HCT116 (cell line): ENCODE measurements around the gene CFL1. TPM values are rescaled to one million over a fixed set of nuclear protein-coding genes. Genes with fewer than 3 reads are reported as not detected.

Source experiments
- ATAC-seq: fragments of 200-7000 bp; cut with Tn5 transposase; 2 replicates; pipeline ENCODE4 v1.9.1; 2020; ENCODE audit warnings: mild to moderate bottlenecking, moderate library complexity
- BruUV-seq: library from RNA; stranded (reverse); fragments of 400-500 nt; replicated peaks from 2 replicates; lab custom pipeline; 2021; lab: Mats Ljungman, UMichigan
- CTCF ChIA-PET: fragments of 300-600 bp; sonication (Branson Sonifier 250); formaldehyde crosslinking; loops from one replicate; lab custom pipeline; 2021; ENCODE audit warnings: antibody characterized with exemption; lab: Charles Lee
- POLR2A ChIA-PET: fragments of 300-600, 350-600 bp; sonication (Branson Sonifier 250); formaldehyde crosslinking; loops from one replicate; lab custom pipeline; 2021; ENCODE audit warnings: antibody characterized with exemption; lab: Charles Lee
- RAD21 ChIA-PET, 2 experiments: fragments of 300-600 bp; sonication (Branson Sonifier 250); formaldehyde crosslinking; loops; one replicate each; lab custom pipeline; 2023; ENCODE audit warnings: low total read pairs in 2 of 2; ENCODE audit not compliant: uncharacterized antibody in 2 of 2, unreplicated experiment in 2 of 2, low non-redundant PET in 1 of 2; lab: Charles Lee
- DNase-seq: peaks from one replicate; pipeline ENCODE4 v3.0.0-alpha.2; 2010; ENCODE audit warnings: low read depth, low spot score
- H2AFZ ChIP-seq: fragments of 200-600 bp; shearing (Covaris generic), sonication (generic); 2 replicates; pipeline ENCODE4 v1.6.1; 2017; ENCODE audit warnings: low read depth, mixed run types, mixed read lengths, antibody characterized with exemption, low read length; ENCODE audit not compliant: poor library complexity, severe bottlenecking
- H3K27ac ChIP-seq: 2 replicates; pipeline ENCODE4 v1.5.1; 2012; ENCODE audit warnings: low read depth, low read length
- H3K27me3 ChIP-seq: fragments of 200-600 bp; sonication (generic); 2 replicates; pipeline ENCODE4 v1.6.1; 2016; ENCODE audit warnings: mixed run types, low read length, mixed read lengths; ENCODE audit not compliant: insufficient read depth
- H3K36me3 ChIP-seq, 2 experiments: fragments of 200-500 bp in 1 of 2; fragments of 200-600 bp in 1 of 2; sonication (Bioruptor generic) in 1 of 2; sonication (generic) in 1 of 2; 2 replicates each; pipeline versions ENCODE4 v1.5.1 to v1.6.1; 2014 to 2016; ENCODE audit warnings: low read length in 2 of 2, inconsistent platforms in 1 of 2, mixed read lengths in 1 of 2, mixed run types in 1 of 2; ENCODE audit not compliant: insufficient read depth in 2 of 2, control insufficient read depth in 1 of 2
- H3K4me1 ChIP-seq, 2 experiments: fragments of 200-600 bp in 1 of 2; sonication (generic) in 1 of 2; 2 replicates each; pipeline versions ENCODE4 v1.5.1 to v1.6.1; 2012 to 2017; ENCODE audit warnings: low read length in 2 of 2, inconsistent platforms in 1 of 2, mild to moderate bottlenecking in 1 of 2, mixed read lengths in 1 of 2, mixed run types in 1 of 2, moderate library complexity in 1 of 2; ENCODE audit not compliant: insufficient read depth in 2 of 2, control insufficient read depth in 1 of 2
- H3K4me2 ChIP-seq: fragments of 200-600 bp; sonication (generic); 2 replicates; pipeline ENCODE4 v1.6.1; 2017; ENCODE audit warnings: mixed run types, low read length, mixed read lengths
- H3K4me3 ChIP-seq, 2 experiments: fragments of 200-600 bp in 1 of 2; sonication (generic) in 1 of 2; replicated peaks in 1 of 2; 2 replicates each; pipeline ENCODE4 v1.5.1; 2011 to 2016; ENCODE audit warnings: low read length in 2 of 2, control low read depth in 1 of 2, low read depth in 1 of 2, mild to moderate bottlenecking in 1 of 2, mixed read lengths in 1 of 2, mixed run types in 1 of 2
- H3K79me2 ChIP-seq: fragments of 200-600 bp; sonication (generic); 2 replicates; pipeline ENCODE4 v1.6.1; 2017; ENCODE audit warnings: mild to moderate bottlenecking, mixed run types, low read length, moderate library complexity, mixed read lengths; ENCODE audit not compliant: insufficient read depth
- H3K9ac ChIP-seq: fragments of 200-600 bp; sonication (generic); 2 replicates; pipeline ENCODE4 v1.6.1; 2016; ENCODE audit warnings: low read length, mixed read lengths
- H3K9me2 ChIP-seq: fragments of 200-600 bp; sonication (generic), shearing (Covaris generic); 2 replicates; pipeline ENCODE4 v1.6.1; 2017; ENCODE audit warnings: mixed run types, mild to moderate bottlenecking, moderate library complexity; ENCODE audit not compliant: insufficient read depth
- H3K9me3 ChIP-seq, 2 experiments: fragments of 200-500 bp in 1 of 2; fragments of 200-600 bp in 1 of 2; sonication (Bioruptor generic) in 1 of 2; sonication (generic) in 1 of 2; 2 replicates each; pipeline ENCODE4 v1.6.1; 2014 to 2017; ENCODE audit warnings: low read length in 2 of 2, mixed read lengths in 2 of 2, inconsistent platforms in 1 of 2, low read depth in 1 of 2, mild to moderate bottlenecking in 1 of 2, mixed run types in 1 of 2, moderate library complexity in 1 of 2; ENCODE audit not compliant: control insufficient read depth in 1 of 2, insufficient read depth in 1 of 2
- H4K20me1 ChIP-seq: fragments of 200-600 bp; sonication (generic), shearing (Covaris generic); 2 replicates; pipeline ENCODE4 v1.6.1; 2017; ENCODE audit warnings: mixed run types, mild to moderate bottlenecking, moderate library complexity; ENCODE audit not compliant: insufficient read depth
- ATF3 ChIP-seq: IDR thresholded peaks from 2 replicates; pipeline ENCODE4 v1.6.1; 2012
- CBX3 ChIP-seq: IDR thresholded peaks from 2 replicates; pipeline ENCODE4 v1.6.1; 2012; ENCODE audit warnings: low read depth
- CTCF ChIP-seq, 3 experiments: fragments of 200-600 bp in 1 of 3; sonication (generic) in 1 of 3; IDR thresholded peaks in 2 of 3; conservative IDR thresholded peaks in 1 of 3; 2 replicates each; pipeline ENCODE4 v1.5.1; 2012 to 2017; ENCODE audit warnings: low read depth in 2 of 3, low read length in 2 of 3, antibody characterized with exemption in 1 of 3, borderline replicate concordance in 1 of 3, control low read depth in 1 of 3, mild to moderate bottlenecking in 1 of 3, mixed read lengths in 1 of 3, mixed run types in 1 of 3, moderate library complexity in 1 of 3; ENCODE audit not compliant: insufficient read depth in 1 of 3
- EGR1 ChIP-seq: IDR thresholded peaks from 2 replicates; pipeline ENCODE4 v1.6.1; 2012; ENCODE audit warnings: low read depth
- EZH2 ChIP-seq: fragments of 200-600 bp; sonication (generic); IDR thresholded peaks from 2 replicates; pipeline ENCODE4 v1.6.1; 2017; ENCODE audit warnings: antibody characterized with exemption, mixed run types
- EZH2phosphoT487 ChIP-seq: fragments of 200-600 bp; IDR thresholded peaks from 2 replicates; pipeline ENCODE4 v1.6.1; 2018; ENCODE audit warnings: antibody characterized with exemption, borderline replicate concordance
- JUND ChIP-seq: IDR thresholded peaks from 2 replicates; pipeline ENCODE4 v1.6.1; 2012
- MAX ChIP-seq: IDR thresholded peaks from 2 replicates; pipeline ENCODE4 v1.6.1; 2012
- POLR2A ChIP-seq: IDR thresholded peaks from 2 replicates; pipeline ENCODE4 v1.7.0; 2011; ENCODE audit warnings: borderline replicate concordance; ENCODE audit not compliant: insufficient read depth, insufficient read length; ENCODE audit errors: extremely low read depth
- SIN3A ChIP-seq: IDR thresholded peaks from 2 replicates; pipeline ENCODE4 v1.6.1; 2012; ENCODE audit warnings: low read depth
- SP1 ChIP-seq: IDR thresholded peaks from 2 replicates; pipeline ENCODE4 v1.6.1; 2012; ENCODE audit warnings: low read depth
- SRF ChIP-seq: IDR thresholded peaks from 2 replicates; pipeline ENCODE4 v1.6.1; 2012; ENCODE audit warnings: low read depth
- TCF7L2 ChIP-seq: IDR thresholded peaks from 2 replicates; pipeline ENCODE4 v1.7.0; 2011; ENCODE audit warnings: borderline replicate concordance, inconsistent platforms; ENCODE audit not compliant: insufficient read depth, insufficient read length; ENCODE audit errors: extremely low read depth
- YY1 ChIP-seq: IDR thresholded peaks from 2 replicates; pipeline ENCODE4 v1.6.1; 2011; ENCODE audit warnings: low read length, low read depth, moderate library complexity, mild to moderate bottlenecking; ENCODE audit not compliant: insufficient replicate concordance; ENCODE audit errors: extremely low read depth
- ZBTB33 ChIP-seq: IDR thresholded peaks from 2 replicates; pipeline ENCODE4 v1.6.1; 2011; ENCODE audit warnings: mild to moderate bottlenecking, low read length, moderate library complexity; ENCODE audit not compliant: insufficient replicate concordance; ENCODE audit errors: extremely low read depth
- ZFX ChIP-seq: fragments of 450-650 bp; IDR thresholded peaks from 2 replicates; pipeline ENCODE4 v1.6.1; 2017
- ZNF274 ChIP-seq: fragments of 200-500 bp; sonication (Bioruptor generic); IDR thresholded peaks from 2 replicates; pipeline ENCODE4 v1.6.1; 2014; ENCODE audit warnings: mild to moderate bottlenecking, low read depth, low read length, inconsistent platforms
- intact Hi-C: fragments of 100-400 bp; cut with micrococcal nuclease; formaldehyde crosslinking; loops from 2 replicates; pipeline ENCODE4 v1.10.0; 2022
- total RNA-seq: library from RNA; stranded (reverse); gene quantifications from one replicate; pipeline ENCODE4 v1.2.1, GENCODE V29; 2021; ENCODE audit not compliant: unreplicated experiment

Gene CFL1
- total RNA-seq, 1 experiment from 2014 or later = 1,270 TPM

- no peak overlapping the region for H2AFZ ChIP-seq
- H3K4me1 ChIP-seq = peaks cover 10 to 13% of the 10 kb centered on the region in 2 experiments; a peak in 3 of 4 replicates
- CTCF ChIA-PET = interaction anchor here (2.1 kb wide), 1 partner anchor 10 kb away, joined by 12 read pairs; the partner anchor contains the start of gene MUS81
- no peaks in the 10 kb centered on the region for H3K79me2 ChIP-seq
- H3K9me2 ChIP-seq = no peaks in the 10 kb centered on the region
- H4K20me1 ChIP-seq = no peaks in the 10 kb centered on the region
- TF ChIP-seq EZH2phosphoT487 (no peak), CBX3 (no peak), CTCF (IDR thresholded peaks at IDR 0.05 in 2 of 3, conservative IDR thresholded peaks at IDR 0.05 in 1 of 3; ENCODE audit: borderline replicate concordance in 1 of 3, insufficient read depth in 1 of 3, low read depth in 2 of 3, low read length in 2 of 3) (no peak), JUND (no peak), SP1 (no peak), SIN3A (no peak), ZFX (no peak), TCF7L2 (no peak), EZH2 (no peak), SRF (no peak), ATF3 (no peak), POLR2A (no peak), EGR1 (no peak), YY1 (no peak), ZNF274 (no peak), MAX (no peak), ZBTB33 (no peak)
- no peak overlapping the region for H3K4me3 ChIP-seq
- DNase-seq = no peak
- RAD21 ChIA-PET = no interaction called here
- H3K9ac ChIP-seq = no peak overlapping the region
- ATAC-seq = no peak
- H3K27me3 ChIP-seq = no peaks in the 10 kb centered on the region
- peaks cover 2 to 3% of the 10 kb centered on the region in 2 experiments; a peak in 3 of 4 replicates for H3K36me3 ChIP-seq
- BruUV-seq = no TSS peak
- H3K27ac ChIP-seq = no peak overlapping the region
- no peak overlapping the region for H3K4me2 ChIP-seq
- no peaks in the 10 kb centered on the region for H3K9me3 ChIP-seq
- POLR2A ChIA-PET = interaction anchor here (1.5 to 4.8 kb wide), 3 partner anchors 10 to 20 kb away, joined by 4 to 36 read pairs (median 5); partner anchors contain the start of genes CCDC85B, CFL1 and MUS81
- intact Hi-C loops = loop anchor here (5.0 kb wide), 1 partner anchor 157 kb away; the partner anchor contains the start of gene KAT5
Observed at GRCh38 chr11:65869643-65870306, 11.8 kb upstream of the CFL1 start.
